H1 (cell line): ENCODE measurements around the gene MRPL4. TPM values are rescaled to one million over a fixed set of nuclear protein-coding genes. Genes with fewer than 3 reads are reported as not detected.
A peak's percentile ranks its signal among the peaks of the same experiment; 100 is the strongest.

Source experiments
- CTCF ChIA-PET: fragments of 300-600 bp; sonication (Branson Sonifier 250); formaldehyde crosslinking; loops from one replicate; lab custom pipeline; 2021; ENCODE audit not compliant: partially characterized antibody; lab: Charles Lee
- POLR2A ChIA-PET: fragments of 300-600 bp; sonication (Branson Sonifier 250); formaldehyde crosslinking; loops from one replicate; lab custom pipeline; 2021; ENCODE audit warnings: inconsistent platforms; ENCODE audit not compliant: partially characterized antibody; lab: Charles Lee
- DNase-seq, 2 experiments: peaks; one replicate each; pipeline versions ENCODE4 v3.0.0 to v3.0.0-alpha.2; 2010 to 2022; ENCODE audit warnings: low spot score in 2 of 2, low read depth in 1 of 2, mixed read lengths in 1 of 2
- FAIRE-seq: peaks from 2 replicates; lab custom pipeline; 2011; peaks lifted over from hg19 to GRCh38; lab: Jason Lieb, UNC
- H2AFZ ChIP-seq: 2 replicates; pipeline ENCODE4 v1.8.1; 2012; ENCODE audit warnings: low read length, inconsistent platforms
- H2AK5ac ChIP-seq: 2 replicates; pipeline ENCODE4 v1.6.1; 2013; ENCODE audit warnings: low read depth, low read length
- H2BK120ac ChIP-seq: replicated peaks from 2 replicates; pipeline ENCODE3; 2013; ENCODE audit warnings: low read depth, low read length, inconsistent platforms
- H2BK12ac ChIP-seq: 2 replicates; pipeline ENCODE4 v1.6.1; 2013; ENCODE audit warnings: low read depth, low read length
- H2BK15ac ChIP-seq: 2 replicates; pipeline ENCODE4 v1.6.1; 2013; ENCODE audit warnings: low read length
- H2BK20ac ChIP-seq: 2 replicates; pipeline ENCODE4 v1.6.1; 2013; ENCODE audit warnings: low read length
- H2BK5ac ChIP-seq: 2 replicates; pipeline ENCODE4 v1.6.1; 2013; ENCODE audit warnings: low read depth, low read length
- H3K14ac ChIP-seq: 2 replicates; pipeline ENCODE4 v1.6.1; 2013; ENCODE audit warnings: inconsistent platforms; ENCODE audit not compliant: insufficient read length
- H3K18ac ChIP-seq: 2 replicates; pipeline ENCODE4 v1.6.1; 2013; ENCODE audit warnings: low read length; ENCODE audit errors: extremely low read depth
- H3K23ac ChIP-seq: 2 replicates; pipeline ENCODE4 v1.6.1; 2013; ENCODE audit warnings: inconsistent platforms; ENCODE audit not compliant: insufficient read length
- H3K23me2 ChIP-seq: 2 replicates; pipeline ENCODE4 v1.6.1; 2013; ENCODE audit warnings: low read depth, low read length
- H3K27ac ChIP-seq: 2 replicates; pipeline ENCODE4 v1.6.1; 2011; ENCODE audit warnings: low read depth, low read length, inconsistent platforms
- H3K27me3 ChIP-seq, 4 experiments: replicated peaks in 1 of 4; 1 replicate in 1 of 4; 2 replicates in 3 of 4; pipeline versions ENCODE4 v1.6.1 to v1.8.1; 2011 to 2013; ENCODE audit warnings: low read length in 3 of 4, mild to moderate bottlenecking in 3 of 4, inconsistent platforms in 2 of 4, mixed read lengths in 2 of 4, moderate library complexity in 1 of 4; ENCODE audit not compliant: control insufficient read depth in 3 of 4, insufficient read depth in 3 of 4; ENCODE audit errors: extremely low read depth in 1 of 4
- H3K36me3 ChIP-seq, 4 experiments: 2 replicates each; pipeline versions ENCODE4 v1.6.1 to v1.8.1; 2011 to 2013; ENCODE audit warnings: mild to moderate bottlenecking in 4 of 4, low read length in 3 of 4, moderate library complexity in 2 of 4, control low read depth in 1 of 4, inconsistent platforms in 1 of 4; ENCODE audit not compliant: insufficient read depth in 4 of 4, control insufficient read depth in 2 of 4
- H3K4ac ChIP-seq: replicated peaks from 2 replicates; pipeline ENCODE3; 2013; ENCODE audit warnings: low read length, low read depth, mixed read lengths, inconsistent platforms; ENCODE audit not compliant: insufficient read length
- H3K4me1 ChIP-seq, 4 experiments: replicated peaks in 1 of 4; 1 replicate in 1 of 4; 2 replicates in 3 of 4; pipeline versions ENCODE4 v1.6.1 to v1.8.1; 2011 to 2013; ENCODE audit warnings: low read length in 3 of 4, inconsistent platforms in 2 of 4, mixed read lengths in 1 of 4; ENCODE audit not compliant: insufficient read depth in 4 of 4, control insufficient read depth in 3 of 4
- H3K4me2 ChIP-seq, 2 experiments: 2 replicates each; pipeline versions ENCODE4 v1.6.1 to v1.8.1; 2011 to 2013; ENCODE audit warnings: low read depth in 2 of 2, low read length in 2 of 2, control low read depth in 1 of 2, inconsistent platforms in 1 of 2, mild to moderate bottlenecking in 1 of 2; ENCODE audit not compliant: insufficient read depth in 1 of 2
- H3K4me3 ChIP-seq, 4 experiments: fragments of 200-600, 300-600 bp in 1 of 4; sonication (generic), shearing (Covaris generic), sonication (Bioruptor Twin) in 1 of 4; 2 replicates each; pipeline versions ENCODE4 v1.5.1 to v1.8.1; 2011 to 2016; ENCODE audit warnings: low read length in 4 of 4, low read depth in 3 of 4, control low read depth in 2 of 4, inconsistent platforms in 2 of 4, mild to moderate bottlenecking in 2 of 4, mixed read lengths in 1 of 4, moderate library complexity in 1 of 4; ENCODE audit not compliant: insufficient read depth in 2 of 4; ENCODE audit errors: extremely low read depth in 1 of 4
- H3K56ac ChIP-seq: replicated peaks from 2 replicates; pipeline ENCODE3; 2013; ENCODE audit warnings: low read depth, mild to moderate bottlenecking, mixed read lengths, low read length, inconsistent platforms; ENCODE audit not compliant: insufficient read length
- H3K79me1 ChIP-seq: 2 replicates; pipeline ENCODE4 v1.6.1; 2013; ENCODE audit warnings: low read depth, low read length, control low read depth
- H3K79me2 ChIP-seq, 2 experiments: 2 replicates each; pipeline versions ENCODE4 v1.6.1 to v1.8.1; 2012 to 2013; ENCODE audit warnings: low read length in 2 of 2, mild to moderate bottlenecking in 2 of 2, inconsistent platforms in 1 of 2; ENCODE audit not compliant: insufficient read depth in 2 of 2, control insufficient read depth in 1 of 2
- H3K9ac ChIP-seq, 4 experiments: replicated peaks in 1 of 4; 1 replicate in 1 of 4; 2 replicates in 3 of 4; pipeline versions ENCODE4 v1.6.1 to v1.8.1; 2011 to 2013; ENCODE audit warnings: low read depth in 3 of 4, low read length in 3 of 4, control low read depth in 2 of 4, mild to moderate bottlenecking in 2 of 4, moderate library complexity in 2 of 4, inconsistent platforms in 1 of 4; ENCODE audit errors: extremely low read depth in 1 of 4
- H3K9me3 ChIP-seq, 2 experiments: 2 replicates each; pipeline versions ENCODE4 v1.6.1 to v1.8.1; 2012 to 2013; ENCODE audit warnings: mild to moderate bottlenecking in 2 of 2, moderate library complexity in 2 of 2, control low read depth in 1 of 2, inconsistent platforms in 1 of 2, low read depth in 1 of 2, low read length in 1 of 2, mixed read lengths in 1 of 2; ENCODE audit not compliant: insufficient read depth in 2 of 2
- H4K20me1 ChIP-seq, 2 experiments: replicated peaks in 1 of 2; 2 replicates each; pipeline versions ENCODE3 to v1.8.1; 2011 to 2013; ENCODE audit warnings: inconsistent platforms in 2 of 2, low read length in 2 of 2, mild to moderate bottlenecking in 1 of 2; ENCODE audit not compliant: insufficient read depth in 2 of 2, control insufficient read depth in 1 of 2
- H4K5ac ChIP-seq: 2 replicates; pipeline ENCODE4 v1.6.1; 2013; ENCODE audit warnings: low read length, low read depth, mixed read lengths, inconsistent platforms; ENCODE audit not compliant: insufficient read length
- H4K8ac ChIP-seq: 2 replicates; pipeline ENCODE4 v1.8.0; 2013; ENCODE audit warnings: mild to moderate bottlenecking, moderate library complexity, low read length, inconsistent platforms; ENCODE audit not compliant: insufficient read depth; ENCODE audit errors: extremely low read depth
- H4K91ac ChIP-seq: replicated peaks from 2 replicates; pipeline ENCODE3; 2013; ENCODE audit warnings: low read length, mixed read lengths, inconsistent platforms; ENCODE audit not compliant: insufficient read length
- GABPA ChIP-seq: IDR thresholded peaks from 2 replicates; pipeline ENCODE4 v1.6.1; 2011; ENCODE audit warnings: mild to moderate bottlenecking, low read length, moderate library complexity, borderline replicate concordance; ENCODE audit not compliant: insufficient read depth
- KDM1A ChIP-seq: fragments of 200-600, 300-600 bp; sonication (generic); IDR thresholded peaks from 2 replicates; pipeline ENCODE4 v1.7.1; 2016; ENCODE audit warnings: mild to moderate bottlenecking, low read length, borderline replicate concordance
- NRF1 ChIP-seq: IDR thresholded peaks from 2 replicates; pipeline ENCODE4 v1.6.1; 2011; ENCODE audit warnings: mild to moderate bottlenecking, low read depth, low read length, improper control_type of control experiment
- RBBP5 ChIP-seq: IDR thresholded peaks from 2 replicates; pipeline ENCODE4 v1.7.1; 2012; ENCODE audit warnings: low read depth, mild to moderate bottlenecking, inconsistent platforms, low read length, moderate library complexity, borderline replicate concordance
- SIRT6 ChIP-seq: IDR thresholded peaks from one replicate; pipeline ENCODE4 v1.7.1; 2012; ENCODE audit warnings: low read length, inconsistent platforms
- YY1 ChIP-seq: IDR thresholded peaks from 2 replicates; pipeline ENCODE4 v1.6.1; 2011; ENCODE audit warnings: low read depth, mild to moderate bottlenecking, low read length
- ZNF274 ChIP-seq: IDR thresholded peaks from 2 replicates; pipeline ENCODE4 v1.7.0; 2012; ENCODE audit warnings: low read length, borderline replicate concordance; ENCODE audit errors: extremely low read depth
- WGBS, 2 experiments: shearing (Covaris generic) in 1 of 2; methylation state at CpG; one replicate each; pipeline versions ENCODE4 v1.1.6 to v1.1.7; 2013 to 2015; ENCODE audit warnings: low lambda C conversion rate in 2 of 2, mixed read lengths in 2 of 2, inconsistent platforms in 1 of 2, low coverage in 1 of 2, missing lambda C conversion rate in 1 of 2; ENCODE audit not compliant: insufficient replicate concordance in 2 of 2, insufficient coverage in 1 of 2, insufficient read length in 1 of 2; ENCODE audit errors: extremely low coverage in 1 of 2, missing lambda C conversion rate in 1 of 2; 5-methylcytosine and 5-hydroxymethylcytosine counted together
- polyA plus RNA-seq, 7 experiments: library from polyadenylated mRNA; depleted of rRNA in 3 of 7; stranded (reverse) in 5 of 7; unstranded in 2 of 7; fragments of >200 nt in 5 of 7; fragments of 200-250 nt in 2 of 7; gene quantifications; 1 replicate in 5 of 7; 2 replicates in 1 of 7; 4 replicates in 1 of 7; pipeline versions ENCODE4 v1.2.1 to v1.2.3, GENCODE V29; 2011 to 2013; ENCODE audit warnings: missing spikeins in 2 of 7, mixed read lengths in 2 of 7
- total RNA-seq: library from RNA; stranded (reverse); fragmentation: NEBNext Ultra II Directional; extraction: Animal tissue kit (Norgen Biotek cat#: 25700); gene quantifications from 2 replicates; pipeline ENCODE4 v1.2.1, GENCODE V29; 2021
- TF ChIP-seq, protein P1 (sequence below), 3 experiments: IDR thresholded peaks; 1 replicate in 2 of 3; 2 replicates in 1 of 3; pipeline versions ENCODE4 v1.5.1 to v1.6.1; 2011; ENCODE audit warnings: low read length in 3 of 3, mild to moderate bottlenecking in 3 of 3, inconsistent platforms in 2 of 3, low read depth in 1 of 3, moderate library complexity in 1 of 3; ENCODE audit not compliant: insufficient read depth in 1 of 3; ENCODE audit errors: control extremely low read depth in 1 of 3
- TF ChIP-seq, protein P2 (sequence below): IDR thresholded peaks from 2 replicates; pipeline ENCODE4 v1.6.1; 2012; ENCODE audit warnings: inconsistent platforms
- TF ChIP-seq, protein P3 (sequence below): IDR thresholded peaks from 2 replicates; pipeline ENCODE4 v1.6.1; 2011; ENCODE audit warnings: low read depth, mild to moderate bottlenecking, low read length; ENCODE audit not compliant: insufficient read depth

Gene MRPL4
- total and polyA plus RNA-seq, 2 of the 8 experiments (the other 6 are each of a cell fraction or from before 2014, with no cell fraction given) = 82.3 to 187 TPM

GRCh38 chr19:10205636-10206035, 46.4 kb upstream of the MRPL4 start:
- no peak for FAIRE-seq
- WGBS, 2 experiments = 81% methylated on average over 3 of the region's 4 CpGs; no CpG with 5 or more reads in 1 of the 2 experiments
- TF ChIP-seq, protein P1, sequence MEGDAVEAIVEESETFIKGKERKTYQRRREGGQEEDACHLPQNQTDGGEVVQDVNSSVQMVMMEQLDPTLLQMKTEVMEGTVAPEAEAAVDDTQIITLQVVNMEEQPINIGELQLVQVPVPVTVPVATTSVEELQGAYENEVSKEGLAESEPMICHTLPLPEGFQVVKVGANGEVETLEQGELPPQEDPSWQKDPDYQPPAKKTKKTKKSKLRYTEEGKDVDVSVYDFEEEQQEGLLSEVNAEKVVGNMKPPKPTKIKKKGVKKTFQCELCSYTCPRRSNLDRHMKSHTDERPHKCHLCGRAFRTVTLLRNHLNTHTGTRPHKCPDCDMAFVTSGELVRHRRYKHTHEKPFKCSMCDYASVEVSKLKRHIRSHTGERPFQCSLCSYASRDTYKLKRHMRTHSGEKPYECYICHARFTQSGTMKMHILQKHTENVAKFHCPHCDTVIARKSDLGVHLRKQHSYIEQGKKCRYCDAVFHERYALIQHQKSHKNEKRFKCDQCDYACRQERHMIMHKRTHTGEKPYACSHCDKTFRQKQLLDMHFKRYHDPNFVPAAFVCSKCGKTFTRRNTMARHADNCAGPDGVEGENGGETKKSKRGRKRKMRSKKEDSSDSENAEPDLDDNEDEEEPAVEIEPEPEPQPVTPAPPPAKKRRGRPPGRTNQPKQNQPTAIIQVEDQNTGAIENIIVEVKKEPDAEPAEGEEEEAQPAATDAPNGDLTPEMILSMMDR (IDR thresholded peaks at IDR 0.05; ENCODE audit: control extremely low read depth in 1 of 3, insufficient read depth in 1 of 3, low read depth in 1 of 3, low read length in 3 of 3) = no peak
- TF ChIP-seq, protein P2, sequence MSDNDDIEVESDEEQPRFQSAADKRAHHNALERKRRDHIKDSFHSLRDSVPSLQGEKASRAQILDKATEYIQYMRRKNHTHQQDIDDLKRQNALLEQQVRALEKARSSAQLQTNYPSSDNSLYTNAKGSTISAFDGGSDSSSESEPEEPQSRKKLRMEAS = no peak
- TF ChIP-seq, protein P3, sequence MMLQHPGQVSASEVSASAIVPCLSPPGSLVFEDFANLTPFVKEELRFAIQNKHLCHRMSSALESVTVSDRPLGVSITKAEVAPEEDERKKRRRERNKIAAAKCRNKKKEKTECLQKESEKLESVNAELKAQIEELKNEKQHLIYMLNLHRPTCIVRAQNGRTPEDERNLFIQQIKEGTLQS = no peak
- TF ChIP-seq RBBP5 = no peak
- TF ChIP-seq GABPA = no peak
- no peak for TF ChIP-seq YY1
- no peak for TF ChIP-seq ZNF274
- no peak for TF ChIP-seq KDM1A
- no peak for TF ChIP-seq NRF1
- no peak for TF ChIP-seq SIRT6

More at GRCh38 chr19:10205636-10206035, 46.4 kb upstream of the MRPL4 start:
- H4K8ac ChIP-seq = no peak overlapping the region
- no peak overlapping the region for H2BK120ac ChIP-seq
- no peaks in the 10 kb centered on the region for H3K79me2 ChIP-seq
- no peak overlapping the region for H3K4me3 ChIP-seq
- no peaks in the 10 kb centered on the region for H3K36me3 ChIP-seq
- no peak overlapping the region for H4K91ac ChIP-seq
- no peak overlapping the region for H4K5ac ChIP-seq
- H2BK20ac ChIP-seq = 0 out of 2 replicates have a peak overlapping the region, but pooled peaks have one; percentile 34
- no peaks in the 10 kb centered on the region; the same call in 1 of the 2 replicates for H3K79me1 ChIP-seq
- peak overlapping the region; percentile 72 for H2BK15ac ChIP-seq
- no peak overlapping the region for H3K23ac ChIP-seq
- ChIA-PET POLR2A (interaction anchor here (0.7 to 2.1 kb wide), 6 partner anchors 11 to 44 kb away, joined by 3 to 10 read pairs (median 4); partner anchors contain the start of genes DNMT1 and S1PR2), CTCF (interaction anchor here (0.9 to 7.9 kb wide), 5 partner anchors 14 to 132 kb away, joined by 3 to 59 read pairs (median 4); no protein-coding TSS in a partner anchor)
- H3K14ac ChIP-seq = no peak overlapping the region
- 0 out of 2 replicates have a peak overlapping the region, but pooled peaks have one; percentile 77 for H2AK5ac ChIP-seq
- H3K23me2 ChIP-seq = no peaks in the 10 kb centered on the region
- H3K18ac ChIP-seq = peak overlapping the region; percentile 19; the same call in 1 of the 2 replicates
- no peak overlapping the region for H2AFZ ChIP-seq
- peaks cover 0 to 5% of the 10 kb centered on the region in 2 experiments; a peak in 1 of 4 replicates for H3K9me3 ChIP-seq
- H4K20me1 ChIP-seq = no peaks in the 10 kb centered on the region
- H3K4me1 ChIP-seq = peaks cover 0 to 3% (median 0%) of the 10 kb centered on the region in 4 experiments; a peak in 1 of 7 replicates
- no peaks in the 10 kb centered on the region for H3K27me3 ChIP-seq
- H3K27ac ChIP-seq = no peak overlapping the region
- no peak for DNase-seq
- no peak overlapping the region for H3K56ac ChIP-seq
- no peak overlapping the region for H2BK5ac ChIP-seq
- no peak overlapping the region for H3K9ac ChIP-seq
- H3K4ac ChIP-seq = no peak overlapping the region
- no peak overlapping the region for H3K4me2 ChIP-seq
- 0 out of 2 replicates have a peak overlapping the region, but pooled peaks have one; percentile 80 for H2BK12ac ChIP-seq
